ENCODE results near the gene BTBD9.

BTBD9 gene

GRCh38 chr6:38450717-38451116, 189.0 kb downstream of the BTBD9 start (continued):
- TF ChIP-seq, protein P1, sequence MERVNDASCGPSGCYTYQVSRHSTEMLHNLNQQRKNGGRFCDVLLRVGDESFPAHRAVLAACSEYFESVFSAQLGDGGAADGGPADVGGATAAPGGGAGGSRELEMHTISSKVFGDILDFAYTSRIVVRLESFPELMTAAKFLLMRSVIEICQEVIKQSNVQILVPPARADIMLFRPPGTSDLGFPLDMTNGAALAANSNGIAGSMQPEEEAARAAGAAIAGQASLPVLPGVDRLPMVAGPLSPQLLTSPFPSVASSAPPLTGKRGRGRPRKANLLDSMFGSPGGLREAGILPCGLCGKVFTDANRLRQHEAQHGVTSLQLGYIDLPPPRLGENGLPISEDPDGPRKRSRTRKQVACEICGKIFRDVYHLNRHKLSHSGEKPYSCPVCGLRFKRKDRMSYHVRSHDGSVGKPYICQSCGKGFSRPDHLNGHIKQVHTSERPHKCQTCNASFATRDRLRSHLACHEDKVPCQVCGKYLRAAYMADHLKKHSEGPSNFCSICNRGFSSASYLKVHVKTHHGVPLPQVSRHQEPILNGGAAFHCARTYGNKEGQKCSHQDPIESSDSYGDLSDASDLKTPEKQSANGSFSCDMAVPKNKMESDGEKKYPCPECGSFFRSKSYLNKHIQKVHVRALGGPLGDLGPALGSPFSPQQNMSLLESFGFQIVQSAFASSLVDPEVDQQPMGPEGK (CRISPR knock-in tag; IDR thresholded peaks at IDR 0.05; ENCODE audit: borderline replicate concordance) = no peak
- TF ChIP-seq BACH2 (CRISPR knock-in tag; IDR thresholded peaks at IDR 0.05; ENCODE audit: borderline replicate concordance) (no peak), ARNTL (CRISPR knock-in tag; IDR thresholded peaks at IDR 0.05; ENCODE audit: borderline replicate concordance, low read depth) (no peak), POU6F1 (CRISPR knock-in tag; IDR thresholded peaks at IDR 0.05; ENCODE audit: borderline replicate concordance, low read depth) (no peak), OSR1 (CRISPR knock-in tag; IDR thresholded peaks at IDR 0.05) (no peak), ISL1 (CRISPR knock-in tag; IDR thresholded peaks at IDR 0.05) (no peak), PPARA (CRISPR knock-in tag; IDR thresholded peaks at IDR 0.05; ENCODE audit: borderline replicate concordance) (no peak), RARB (CRISPR knock-in tag; IDR thresholded peaks at IDR 0.05) (no peak), ZNF70 (CRISPR knock-in tag; IDR thresholded peaks at IDR 0.05) (no peak)

DNA sequence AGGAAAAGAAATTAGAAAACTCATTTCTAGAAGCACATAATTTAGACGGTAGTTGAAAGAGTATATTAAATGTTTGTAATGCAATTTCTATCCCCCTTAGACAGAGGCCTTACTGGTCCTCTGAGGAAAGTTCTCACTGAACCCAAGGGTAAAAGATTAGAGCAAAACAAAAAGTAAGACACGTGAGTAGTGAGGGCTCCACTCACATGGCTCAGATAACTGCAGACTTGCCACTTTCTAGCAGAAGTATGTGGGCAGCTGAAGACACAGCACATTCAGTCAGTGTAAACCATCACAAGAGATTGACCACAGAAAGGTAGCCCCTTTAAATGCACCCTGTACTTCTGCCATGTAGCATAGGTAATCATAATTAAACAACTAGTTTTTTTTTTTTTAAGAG, 193.8 kb downstream of the BTBD9 start:
- no peak for ATAC-seq
- no peak for TF ChIP-seq TCF4 (CRISPR knock-in tag; IDR thresholded peaks at IDR 0.05; ENCODE audit: borderline replicate concordance)
- TF ChIP-seq CSDC2 (CRISPR knock-in tag; IDR thresholded peaks at IDR 0.05) = no peak

DNA sequence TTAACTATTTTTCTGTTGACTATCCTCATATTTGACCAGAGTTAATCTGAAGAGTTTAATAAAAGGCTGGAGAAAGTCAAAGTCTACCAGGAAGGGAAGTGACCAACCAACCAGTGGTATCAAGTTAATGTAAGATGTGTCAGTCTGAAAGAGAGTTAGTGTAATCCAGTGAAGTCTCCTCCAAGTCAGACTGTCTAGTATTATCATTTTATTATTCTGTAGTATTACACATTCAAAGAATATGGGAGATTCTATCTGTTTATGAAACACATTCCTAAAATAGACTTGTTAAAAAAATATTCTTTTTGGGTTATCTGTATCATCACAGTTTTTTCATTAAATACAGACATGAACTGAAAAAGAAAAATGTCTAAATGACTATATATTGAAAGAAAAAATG, 194.4 kb downstream of the BTBD9 start:
- ATAC-seq = peak; percentile 54; the same call in 2 of the 3 replicates
- TF ChIP-seq ARNTL (CRISPR knock-in tag; IDR thresholded peaks at IDR 0.05; ENCODE audit: borderline replicate concordance, low read depth) (no peak), CREB5 (CRISPR knock-in tag; IDR thresholded peaks at IDR 0.05; ENCODE audit: low read depth) (no peak), ZFP3 (CRISPR knock-in tag; IDR thresholded peaks at IDR 0.05) (no peak), POU6F1 (CRISPR knock-in tag; IDR thresholded peaks at IDR 0.05; ENCODE audit: borderline replicate concordance, low read depth) (no peak), ZNF565 (CRISPR knock-in tag; conservative IDR thresholded peaks at IDR 0.05; ENCODE audit: low read depth) (no peak)

GRCh38 chr6:38443352-38444144, 196.2 kb downstream of the BTBD9 start:
- ATAC-seq = no peak
- TF ChIP-seq, protein P1 (CRISPR knock-in tag; IDR thresholded peaks at IDR 0.05; ENCODE audit: borderline replicate concordance) = no peak
- no peak for TF ChIP-seq TOX (CRISPR knock-in tag; IDR thresholded peaks at IDR 0.05; ENCODE audit: borderline replicate concordance)
- TF ChIP-seq, protein P2, sequence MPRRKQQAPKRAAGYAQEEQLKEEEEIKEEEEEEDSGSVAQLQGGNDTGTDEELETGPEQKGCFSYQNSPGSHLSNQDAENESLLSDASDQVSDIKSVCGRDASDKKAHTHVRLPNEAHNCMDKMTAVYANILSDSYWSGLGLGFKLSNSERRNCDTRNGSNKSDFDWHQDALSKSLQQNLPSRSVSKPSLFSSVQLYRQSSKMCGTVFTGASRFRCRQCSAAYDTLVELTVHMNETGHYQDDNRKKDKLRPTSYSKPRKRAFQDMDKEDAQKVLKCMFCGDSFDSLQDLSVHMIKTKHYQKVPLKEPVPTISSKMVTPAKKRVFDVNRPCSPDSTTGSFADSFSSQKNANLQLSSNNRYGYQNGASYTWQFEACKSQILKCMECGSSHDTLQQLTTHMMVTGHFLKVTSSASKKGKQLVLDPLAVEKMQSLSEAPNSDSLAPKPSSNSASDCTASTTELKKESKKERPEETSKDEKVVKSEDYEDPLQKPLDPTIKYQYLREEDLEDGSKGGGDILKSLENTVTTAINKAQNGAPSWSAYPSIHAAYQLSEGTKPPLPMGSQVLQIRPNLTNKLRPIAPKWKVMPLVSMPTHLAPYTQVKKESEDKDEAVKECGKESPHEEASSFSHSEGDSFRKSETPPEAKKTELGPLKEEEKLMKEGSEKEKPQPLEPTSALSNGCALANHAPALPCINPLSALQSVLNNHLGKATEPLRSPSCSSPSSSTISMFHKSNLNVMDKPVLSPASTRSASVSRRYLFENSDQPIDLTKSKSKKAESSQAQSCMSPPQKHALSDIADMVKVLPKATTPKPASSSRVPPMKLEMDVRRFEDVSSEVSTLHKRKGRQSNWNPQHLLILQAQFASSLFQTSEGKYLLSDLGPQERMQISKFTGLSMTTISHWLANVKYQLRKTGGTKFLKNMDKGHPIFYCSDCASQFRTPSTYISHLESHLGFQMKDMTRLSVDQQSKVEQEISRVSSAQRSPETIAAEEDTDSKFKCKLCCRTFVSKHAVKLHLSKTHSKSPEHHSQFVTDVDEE (CRISPR knock-in tag; IDR thresholded peaks at IDR 0.05) = no peak
- TF ChIP-seq TCF4 (CRISPR knock-in tag; IDR thresholded peaks at IDR 0.05; ENCODE audit: borderline replicate concordance) = no peak
- TF ChIP-seq CSRNP3 (CRISPR knock-in tag; IDR thresholded peaks at IDR 0.05) = no peak
- TF ChIP-seq PPARA (CRISPR knock-in tag; IDR thresholded peaks at IDR 0.05; ENCODE audit: borderline replicate concordance) = no peak
